ENCODE results near the gene GPR146.

GRCh38 chr7:1044189-1045068 lies at the start of gene GPR146:
- peak; percentile 12 to 66 for TF ChIP-seq POLR2A (IDR thresholded peaks at IDR 0.05)
- peak in 3 of 4 experiments; percentile 67 to 80 (median 73) for TF ChIP-seq CTCF (IDR thresholded peaks at IDR 0.05)
- TF ChIP-seq POLR2AphosphoS5 (IDR thresholded peaks at IDR 0.05): no peak
- TF ChIP-seq EP300 (IDR thresholded peaks at IDR 0.05): no peak
